ENCODE results near the gene NFATC1.

DNA sequence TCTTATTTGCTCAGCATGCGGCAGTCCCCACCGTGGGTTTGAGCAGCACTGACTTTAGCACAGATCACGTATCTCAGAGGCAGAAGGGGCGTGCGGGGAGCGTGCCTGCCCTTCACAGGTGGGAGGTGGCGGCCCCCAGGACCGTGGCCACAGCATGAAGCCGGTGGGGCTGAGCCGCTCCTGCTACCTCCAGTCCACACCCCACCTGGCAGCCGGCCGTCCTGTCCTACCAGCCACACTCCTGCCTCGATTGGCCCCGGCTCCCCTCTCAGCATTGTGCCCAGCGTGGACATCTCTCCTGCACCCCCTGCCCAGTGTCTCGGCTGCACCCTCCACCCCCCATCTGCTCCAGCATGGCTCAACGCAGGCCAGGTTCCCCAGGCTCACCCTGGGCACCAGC is 73.6 kb downstream of the NFATC1 start:
- TF ChIP-seq CTCF (IDR thresholded peaks at IDR 0.05) = no peak
- no peak for TF ChIP-seq POLR2A (IDR thresholded peaks at IDR 0.05)

All from thyroid gland (tissue), 4 donors.